SKM-1 treated with dmso at 0.1 percent for 144 hours (cell line): ENCODE data around the gene VSTM2L.

ENCODE experiments used
- DNase-seq: peaks from one replicate; lab custom pipeline; 2025; ENCODE audit not compliant: unreplicated experiment; lab: John Stamatoyannopoulos, UW

The VSTM2L gene

GRCh38 chr20:37936041-37936440 lies 33.1 kb downstream of the VSTM2L start:
- no peak for DNase-seq

DNA sequence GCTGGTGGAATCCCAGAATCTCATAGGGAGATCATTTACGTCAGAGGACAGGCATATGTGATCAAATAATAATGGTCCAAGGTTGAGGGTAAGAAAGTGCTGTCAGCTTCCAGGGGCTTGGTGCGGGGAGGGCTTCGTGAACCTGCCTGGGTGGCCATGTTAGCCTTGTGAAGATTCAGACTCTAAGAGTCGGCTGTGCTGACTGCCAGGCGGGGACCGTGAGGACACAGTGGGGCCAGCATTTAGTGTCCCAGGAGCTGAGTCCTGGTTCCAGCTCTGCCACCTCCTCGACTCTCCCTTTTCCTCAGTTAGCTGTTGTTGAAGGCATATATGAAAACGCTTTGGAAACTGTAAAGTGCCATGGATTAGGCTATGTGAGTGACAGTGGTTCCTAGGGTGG lies 33.5 kb downstream of the VSTM2L start:
- DNase-seq = no peak

GRCh38 chr20:37937686-37938085 lies 34.8 kb downstream of the VSTM2L start:
- DNase-seq = no peak

GRCh38 chr20:37938181-37938750 lies 35.3 kb downstream of the VSTM2L start:
- DNase-seq = no peak

GRCh38 chr20:37938954-37939353 lies 36.0 kb downstream of the VSTM2L start:
- DNase-seq = no peak

GRCh38 chr20:37939701-37940560 lies 37.0 kb downstream of the VSTM2L start:
- no peak for DNase-seq

GRCh38 chr20:37940858-37941257 lies 37.9 kb downstream of the VSTM2L start:
- DNase-seq = no peak

- DNase-seq = no peak
Measured at GRCh38 chr20:37941332-37941731, 38.4 kb downstream of the VSTM2L start.

DNA sequence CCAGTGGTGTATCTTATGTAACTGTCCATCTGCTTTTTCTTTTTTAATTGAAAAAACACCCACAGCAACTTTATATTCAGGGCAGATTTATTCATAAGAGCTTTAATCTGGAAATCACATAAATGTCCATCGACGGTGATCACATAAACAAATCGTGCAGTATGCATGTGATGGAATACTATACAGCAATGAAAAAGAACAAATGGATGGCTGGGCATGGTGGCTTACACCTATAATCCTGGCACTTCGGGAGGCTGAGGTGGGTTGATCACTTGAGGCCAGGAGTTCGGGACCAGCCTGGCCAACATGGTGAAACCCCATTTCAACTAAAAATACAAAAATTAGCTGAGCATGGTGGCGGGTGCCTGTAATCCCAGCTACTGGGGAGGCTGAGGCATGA lies 39.1 kb downstream of the VSTM2L start:
- DNase-seq = no peak

- DNase-seq = no peak
Measured at GRCh38 chr20:37943033-37943432, 40.1 kb downstream of the VSTM2L start.

DNA sequence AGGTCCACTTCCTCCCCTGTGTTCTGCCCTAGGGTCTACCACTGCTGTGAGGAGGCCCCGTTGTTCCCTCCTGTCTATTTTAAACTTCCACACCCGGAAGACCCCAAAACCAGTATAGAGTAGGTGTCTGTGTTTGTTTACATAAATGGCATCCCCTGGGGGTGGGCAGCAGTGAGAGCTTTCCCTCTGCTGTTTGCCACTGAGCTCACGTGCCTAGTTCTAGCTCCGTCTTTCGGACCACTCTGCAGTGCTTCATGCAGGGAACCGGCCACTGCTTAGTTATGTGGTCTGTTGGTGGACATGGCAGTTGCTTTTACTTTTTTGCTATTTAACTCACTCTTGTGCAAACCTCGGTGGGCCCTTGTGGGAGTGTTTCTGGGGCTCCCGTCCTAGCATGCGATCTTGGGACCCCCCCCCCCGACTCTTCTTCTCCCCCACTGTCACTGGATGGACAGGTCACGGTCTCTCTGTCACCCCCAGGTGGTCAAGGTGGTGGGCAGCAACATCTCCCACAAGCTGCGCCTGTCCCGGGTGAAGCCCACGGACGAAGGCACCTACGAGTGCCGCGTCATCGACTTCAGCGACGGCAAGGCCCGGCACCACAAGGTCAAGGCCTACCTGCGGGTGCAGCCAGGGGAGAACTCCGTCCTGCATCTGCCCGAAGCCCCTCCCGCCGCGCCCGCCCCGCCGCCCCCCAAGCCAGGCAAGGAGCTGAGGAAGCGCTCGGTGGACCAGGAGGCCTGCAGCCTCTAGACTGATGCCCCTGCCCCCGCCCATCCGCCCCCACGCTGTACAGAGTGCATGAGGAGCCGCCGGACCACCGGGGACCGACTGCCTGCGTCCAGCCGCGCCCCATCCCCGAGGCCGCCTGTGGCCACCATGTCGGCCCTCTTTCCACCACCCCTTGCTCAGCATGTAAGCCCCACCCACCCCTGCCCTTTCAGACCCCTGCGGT lies 40.9 kb downstream of the VSTM2L start:
- no peak for DNase-seq

GRCh38 chr20:37944456-37944981 lies 41.6 kb downstream of the VSTM2L start:
- no peak for DNase-seq

- no peak for DNase-seq
Measured at GRCh38 chr20:37945091-37945547, 42.2 kb downstream of the VSTM2L start.

DNA sequence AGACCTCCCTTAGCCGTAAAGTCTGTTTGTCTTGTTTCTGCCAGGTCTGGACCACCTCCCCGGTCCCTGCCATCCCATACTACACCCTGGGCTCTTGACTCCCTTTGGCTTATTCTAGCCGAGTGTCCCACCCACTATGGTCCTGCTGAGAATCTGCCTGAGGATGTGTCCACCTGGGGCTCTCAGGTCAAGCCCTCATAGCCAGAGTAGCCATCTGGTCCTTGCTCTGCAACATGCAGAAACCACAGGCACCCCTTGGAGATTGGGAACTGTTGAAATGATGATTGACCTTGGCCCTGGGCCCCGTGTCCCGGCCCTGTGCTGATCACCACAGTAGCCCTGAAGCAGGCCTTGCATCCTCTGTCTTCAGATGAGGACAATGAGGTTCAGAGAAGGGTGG lies 44.0 kb downstream of the VSTM2L start:
- DNase-seq = no peak

GRCh38 chr20:37947943-37948342 lies 45.0 kb downstream of the VSTM2L start:
- DNase-seq = no peak

- no peak for DNase-seq
Measured at GRCh38 chr20:37948956-37949355, 46.0 kb downstream of the VSTM2L start.

DNA sequence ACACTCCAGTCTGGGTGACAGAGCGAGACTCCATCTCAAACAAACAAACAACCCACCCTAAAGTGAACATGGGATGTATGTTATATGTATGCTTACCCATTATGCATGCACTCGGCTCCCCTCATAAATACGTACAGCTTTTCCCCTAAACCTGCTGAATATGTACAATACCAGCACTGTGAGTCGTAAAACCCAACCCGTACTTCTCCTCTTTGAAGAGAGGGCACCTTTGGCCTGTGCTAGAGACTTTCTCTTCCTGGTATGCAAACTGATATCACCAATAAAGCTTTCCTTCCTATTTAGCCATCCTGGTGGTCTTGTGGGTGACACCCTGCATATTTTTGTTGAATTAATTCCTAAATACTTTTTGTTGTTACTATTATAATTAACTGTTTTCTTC lies 51.3 kb downstream of the VSTM2L start:
- no peak for DNase-seq

DNA sequence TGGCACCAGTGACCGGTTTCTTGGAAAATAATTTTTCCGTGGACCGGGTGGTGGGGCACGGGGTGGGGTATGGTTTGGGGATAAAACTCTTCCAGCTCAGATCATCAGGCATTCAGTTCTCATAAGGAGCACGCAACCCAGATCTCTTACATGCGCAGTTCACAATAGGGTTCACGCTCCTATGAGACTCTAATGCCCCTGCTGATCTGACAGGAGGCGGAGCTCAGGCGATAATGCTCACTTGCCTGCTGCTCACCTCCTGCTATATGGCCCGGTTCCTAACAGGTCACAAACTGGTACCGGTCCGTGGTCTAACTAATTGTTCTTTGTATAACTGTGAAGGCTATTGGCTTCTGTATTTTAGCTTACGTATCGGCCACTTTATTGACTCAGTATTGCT lies 51.7 kb downstream of the VSTM2L start:
- no peak for DNase-seq

- DNase-seq = no peak
Measured at GRCh38 chr20:37955511-37955910, 52.6 kb downstream of the VSTM2L start.

- no peak for DNase-seq
Measured at GRCh38 chr20:37956107-37956585, 53.2 kb downstream of the VSTM2L start.
